ENCODE data around the gene ACKR4. TPM values are rescaled to one million over a fixed set of nuclear protein-coding genes. Genes with fewer than 3 reads are reported as not detected.
"Not testable (repeated sequence)": the region's sequence is repeated elsewhere in the genome, so short reads cannot be mapped to it uniquely, and the experiment has no call there.

Gene ACKR4
- total RNA-seq, 1 experiment from 2014 or later, result not detected

- intact Hi-C loops (cut with micrococcal nuclease; ENCODE audit: unreplicated experiment), result no loop called here
- no peaks in the 10 kb centered on the region for H3K27me3 Mint-ChIP-seq (ENCODE audit: insufficient read depth, unreplicated experiment)
- no peaks in the 10 kb centered on the region for H3K9me3 Mint-ChIP-seq (ENCODE audit: unreplicated experiment)
- ChIA-PET POLR2A (no interaction called here), CTCF (no interaction called here)
- no peak overlapping the region for H3K27ac Mint-ChIP-seq (ENCODE audit: unreplicated experiment)
- no peaks in the 10 kb centered on the region for H3K36me3 Mint-ChIP-seq (ENCODE audit: insufficient read depth, unreplicated experiment)
- H3K4me1 ChIP-seq, result no peaks in the 10 kb centered on the region
- no peak overlapping the region for H3K4me3 Mint-ChIP-seq (ENCODE audit: unreplicated experiment)
- no peaks in the 10 kb centered on the region for H3K36me3 ChIP-seq (ENCODE audit: control insufficient read depth, insufficient read depth, low read length)
- BruUV-seq (replicated peaks), result no TSS peak
- H3K27me3 ChIP-seq (replicated peaks; ENCODE audit: control insufficient read depth, insufficient read depth, low read length), result no peaks in the 10 kb centered on the region
- no peak overlapping the region for H3K4me3 ChIP-seq (ENCODE audit: low read depth, low read length)
- DNase-seq, result no peak
- peaks cover 6% of the 10 kb centered on the region for H3K4me1 Mint-ChIP-seq (ENCODE audit: low read depth, unreplicated experiment)
- no peaks in the 10 kb centered on the region for H3K9me3 ChIP-seq
- TF ChIP-seq, protein P1, sequence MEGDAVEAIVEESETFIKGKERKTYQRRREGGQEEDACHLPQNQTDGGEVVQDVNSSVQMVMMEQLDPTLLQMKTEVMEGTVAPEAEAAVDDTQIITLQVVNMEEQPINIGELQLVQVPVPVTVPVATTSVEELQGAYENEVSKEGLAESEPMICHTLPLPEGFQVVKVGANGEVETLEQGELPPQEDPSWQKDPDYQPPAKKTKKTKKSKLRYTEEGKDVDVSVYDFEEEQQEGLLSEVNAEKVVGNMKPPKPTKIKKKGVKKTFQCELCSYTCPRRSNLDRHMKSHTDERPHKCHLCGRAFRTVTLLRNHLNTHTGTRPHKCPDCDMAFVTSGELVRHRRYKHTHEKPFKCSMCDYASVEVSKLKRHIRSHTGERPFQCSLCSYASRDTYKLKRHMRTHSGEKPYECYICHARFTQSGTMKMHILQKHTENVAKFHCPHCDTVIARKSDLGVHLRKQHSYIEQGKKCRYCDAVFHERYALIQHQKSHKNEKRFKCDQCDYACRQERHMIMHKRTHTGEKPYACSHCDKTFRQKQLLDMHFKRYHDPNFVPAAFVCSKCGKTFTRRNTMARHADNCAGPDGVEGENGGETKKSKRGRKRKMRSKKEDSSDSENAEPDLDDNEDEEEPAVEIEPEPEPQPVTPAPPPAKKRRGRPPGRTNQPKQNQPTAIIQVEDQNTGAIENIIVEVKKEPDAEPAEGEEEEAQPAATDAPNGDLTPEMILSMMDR (IDR thresholded peaks at IDR 0.05; ENCODE audit: insufficient read depth in 1 of 2, low read depth in 1 of 2, low read length in 1 of 2, severe bottlenecking in 1 of 2, unreplicated experiment in 1 of 2), result no peak
These were observed 8.3 kb downstream of the ACKR4 start for GRCh38 chr3:132605374-132605792.

DNA sequence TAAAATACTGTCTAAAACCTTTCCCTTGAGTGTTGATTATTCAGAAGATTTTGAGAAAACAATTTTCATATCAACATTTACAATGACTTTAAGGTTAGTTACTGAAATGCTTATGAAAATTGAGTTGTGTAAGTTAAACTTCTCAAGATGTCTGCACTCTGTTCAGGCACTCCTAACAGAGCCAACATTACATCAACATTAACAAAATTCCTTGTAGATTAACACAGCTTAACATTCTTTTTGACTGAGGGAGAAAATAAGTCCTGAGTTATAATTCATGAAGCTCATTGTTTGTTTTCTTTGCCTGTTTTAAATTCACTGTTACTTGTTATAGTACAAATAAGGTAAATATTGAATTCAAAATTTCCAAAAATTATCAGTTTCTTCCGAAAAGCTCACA is 9.0 kb downstream of the ACKR4 start:
- H3K36me3 Mint-ChIP-seq (ENCODE audit: insufficient read depth, unreplicated experiment), result no peaks in the 10 kb centered on the region
- no peak overlapping the region for H3K4me3 Mint-ChIP-seq (ENCODE audit: unreplicated experiment)
- H3K4me1 Mint-ChIP-seq (ENCODE audit: low read depth, unreplicated experiment), result peaks cover 6% of the 10 kb centered on the region
- TF ChIP-seq, protein P1 (IDR thresholded peaks at IDR 0.05; ENCODE audit: insufficient read depth in 1 of 2, low read depth in 1 of 2, low read length in 1 of 2, severe bottlenecking in 1 of 2, unreplicated experiment in 1 of 2), result no peak
- ChIA-PET POLR2A (no interaction called here), CTCF (no interaction called here)
- no TSS peak for BruUV-seq (replicated peaks)
- H3K9me3 Mint-ChIP-seq (ENCODE audit: unreplicated experiment), result no peaks in the 10 kb centered on the region
- no peaks in the 10 kb centered on the region for H3K4me1 ChIP-seq
- no peaks in the 10 kb centered on the region for H3K36me3 ChIP-seq (ENCODE audit: control insufficient read depth, insufficient read depth, low read length)
- intact Hi-C loops (cut with micrococcal nuclease; ENCODE audit: unreplicated experiment), result no loop called here
- no peaks in the 10 kb centered on the region for H3K27me3 ChIP-seq (replicated peaks; ENCODE audit: control insufficient read depth, insufficient read depth, low read length)
- no peak for DNase-seq
- H3K4me3 ChIP-seq (ENCODE audit: low read depth, low read length), result no peak overlapping the region
- no peaks in the 10 kb centered on the region for H3K9me3 ChIP-seq
- H3K27ac Mint-ChIP-seq (ENCODE audit: unreplicated experiment), result no peak overlapping the region
- no peaks in the 10 kb centered on the region for H3K27me3 Mint-ChIP-seq (ENCODE audit: insufficient read depth, unreplicated experiment)

DNA sequence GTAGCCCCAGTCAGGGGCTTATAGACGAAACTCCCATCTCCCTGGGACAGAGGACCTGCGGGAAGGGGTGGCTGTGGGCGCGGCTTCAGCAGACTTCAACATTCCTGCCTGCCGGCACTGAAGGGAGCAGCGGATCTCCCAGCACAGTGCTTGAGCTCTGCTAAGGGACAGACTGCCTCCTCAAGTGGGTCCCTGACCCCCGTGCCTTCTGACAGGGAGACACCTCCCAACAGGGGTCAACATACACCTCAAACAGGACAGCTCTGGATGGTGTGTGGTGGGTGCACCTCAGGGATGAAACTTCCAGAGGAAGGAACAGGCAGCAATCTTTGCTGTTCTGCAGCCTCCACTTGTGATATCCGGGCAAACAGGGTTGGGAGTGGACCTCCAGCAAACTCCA is 9.6 kb downstream of the ACKR4 start:
- not testable (repeated sequence) for H3K27ac Mint-ChIP-seq (ENCODE audit: unreplicated experiment)

DNA sequence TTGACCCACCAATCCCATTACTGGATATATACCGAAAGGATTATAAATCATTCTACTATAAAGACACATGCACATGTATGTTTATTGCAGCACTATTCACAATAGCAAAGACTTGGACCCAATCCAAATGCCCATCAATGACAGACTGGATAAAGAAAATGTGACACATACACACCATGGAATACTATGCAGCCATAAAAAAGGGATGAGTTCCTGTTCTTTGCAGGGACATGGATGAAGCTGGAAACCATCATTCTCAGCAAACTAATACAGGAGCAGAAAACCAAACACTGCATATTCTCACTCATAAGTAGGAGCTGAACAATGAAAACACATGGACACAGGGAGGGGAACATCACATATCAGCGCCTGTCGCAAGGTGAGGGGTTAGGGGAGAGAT is 18.2 kb downstream of the ACKR4 start:
- BruUV-seq (replicated peaks); H3K4me3 Mint-ChIP-seq (ENCODE audit: unreplicated experiment); H3K36me3 ChIP-seq (ENCODE audit: control insufficient read depth, insufficient read depth, low read length); intact Hi-C loops (cut with micrococcal nuclease; ENCODE audit: unreplicated experiment); H3K27me3 ChIP-seq (replicated peaks; ENCODE audit: control insufficient read depth, insufficient read depth, low read length); H3K4me3 ChIP-seq (ENCODE audit: low read depth, low read length); H3K36me3 Mint-ChIP-seq (ENCODE audit: insufficient read depth, unreplicated experiment); H3K27ac Mint-ChIP-seq (ENCODE audit: unreplicated experiment); H3K4me1 ChIP-seq; H3K9me3 Mint-ChIP-seq (ENCODE audit: unreplicated experiment); H3K27me3 Mint-ChIP-seq (ENCODE audit: insufficient read depth, unreplicated experiment); POLR2A ChIA-PET; H3K9me3 ChIP-seq; CTCF ChIA-PET; DNase-seq; H3K4me1 Mint-ChIP-seq (ENCODE audit: low read depth, unreplicated experiment): not testable (repeated sequence)

More for the DNA sequence above, 9.6 kb downstream of the ACKR4 start:
- CTCF ChIA-PET; BruUV-seq (replicated peaks); H3K36me3 Mint-ChIP-seq (ENCODE audit: insufficient read depth, unreplicated experiment); H3K4me3 ChIP-seq (ENCODE audit: low read depth, low read length); H3K4me1 Mint-ChIP-seq (ENCODE audit: low read depth, unreplicated experiment); H3K27me3 Mint-ChIP-seq (ENCODE audit: insufficient read depth, unreplicated experiment); H3K4me3 Mint-ChIP-seq (ENCODE audit: unreplicated experiment); H3K27me3 ChIP-seq (replicated peaks; ENCODE audit: control insufficient read depth, insufficient read depth, low read length); H3K36me3 ChIP-seq (ENCODE audit: control insufficient read depth, insufficient read depth, low read length); POLR2A ChIA-PET; H3K9me3 ChIP-seq; intact Hi-C loops (cut with micrococcal nuclease; ENCODE audit: unreplicated experiment); H3K9me3 Mint-ChIP-seq (ENCODE audit: unreplicated experiment); H3K4me1 ChIP-seq: not testable (repeated sequence)
- peak in 1 of 2 experiments; percentile 1 for DNase-seq
